Activated CD4-positive, alpha-beta T cell treated with anti-CD3 and anti-CD28 coated beads, Interleukin-2, amount 50 U/mL, for 16 hours (primary cell): ENCODE measurements around the gene C15orf39.
"Not testable (repeated sequence)": the region's sequence is repeated elsewhere in the genome, so short reads cannot be mapped to it uniquely, and the experiment has no call there.

ENCODE experiments used
- DNase-seq: peaks from one replicate; pipeline ENCODE4 v3.0.0-alpha.2; 2020

Gene C15orf39

DNA sequence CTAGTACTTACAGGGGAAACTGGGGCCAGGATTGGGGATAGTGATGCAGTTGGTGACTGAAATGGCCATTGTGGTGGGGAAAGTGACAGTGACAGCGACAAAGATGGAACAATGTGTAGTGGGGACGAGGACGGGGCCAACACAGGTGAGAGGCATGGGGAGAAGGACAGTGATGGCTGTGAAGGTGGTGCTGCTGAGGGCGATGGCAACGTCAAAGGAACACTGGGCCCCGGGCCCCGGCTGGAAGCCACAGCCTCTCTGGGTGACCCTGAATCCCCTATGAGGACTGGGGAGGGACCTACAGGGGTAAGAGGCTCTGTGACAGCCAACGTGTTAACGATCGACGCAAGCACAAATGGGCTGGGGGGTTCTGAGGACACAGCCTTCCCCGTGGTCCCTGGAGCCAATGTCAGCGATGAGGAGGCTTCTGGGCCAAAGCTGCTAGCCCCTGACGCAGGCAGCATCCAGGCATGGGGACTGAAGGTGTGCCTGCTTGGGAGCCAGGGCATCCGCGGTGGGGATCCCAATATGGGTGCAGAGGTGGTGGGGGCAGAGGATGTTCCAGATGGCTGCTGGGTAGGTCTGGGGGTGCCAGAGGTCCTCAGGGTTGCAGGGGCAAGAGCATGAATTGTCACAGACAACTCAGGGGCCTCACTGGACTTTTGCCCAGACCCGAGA is 31.3 kb downstream of the C15orf39 start:
- no peak for DNase-seq

DNA sequence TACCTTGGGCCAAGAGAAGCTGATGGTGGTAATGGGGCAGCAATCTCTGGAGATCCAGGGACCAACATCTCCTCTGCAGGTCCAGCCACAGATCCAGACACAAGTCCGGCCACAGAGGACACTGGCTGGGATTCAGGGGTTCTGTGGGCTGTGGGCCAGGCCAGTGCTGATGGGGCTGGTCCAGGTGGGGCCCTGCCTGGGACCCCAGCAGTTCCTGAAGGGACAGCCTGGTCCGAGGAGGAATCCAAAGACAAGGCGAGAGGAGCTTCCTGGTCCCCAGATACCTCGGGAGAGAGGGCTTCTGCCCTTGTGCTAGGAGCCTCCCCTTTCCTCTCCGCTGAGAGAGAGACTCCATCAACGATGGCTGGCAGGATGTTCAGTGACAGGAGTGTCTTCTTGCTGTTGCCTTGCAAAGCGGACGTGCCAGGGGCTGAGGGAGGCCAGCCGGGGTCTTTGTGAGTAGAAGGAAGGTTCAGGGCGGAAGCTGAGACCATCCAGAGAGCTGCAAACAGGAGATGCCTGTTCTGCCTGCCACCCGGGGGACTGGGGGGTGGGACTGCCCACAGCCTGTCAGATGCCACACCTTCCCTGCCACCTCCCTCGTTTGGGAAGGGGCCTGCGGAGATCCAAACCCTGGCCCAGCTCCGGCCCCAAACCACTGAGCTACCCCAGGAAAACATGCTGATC is 32.0 kb downstream of the C15orf39 start:
- DNase-seq, result no peak

DNA sequence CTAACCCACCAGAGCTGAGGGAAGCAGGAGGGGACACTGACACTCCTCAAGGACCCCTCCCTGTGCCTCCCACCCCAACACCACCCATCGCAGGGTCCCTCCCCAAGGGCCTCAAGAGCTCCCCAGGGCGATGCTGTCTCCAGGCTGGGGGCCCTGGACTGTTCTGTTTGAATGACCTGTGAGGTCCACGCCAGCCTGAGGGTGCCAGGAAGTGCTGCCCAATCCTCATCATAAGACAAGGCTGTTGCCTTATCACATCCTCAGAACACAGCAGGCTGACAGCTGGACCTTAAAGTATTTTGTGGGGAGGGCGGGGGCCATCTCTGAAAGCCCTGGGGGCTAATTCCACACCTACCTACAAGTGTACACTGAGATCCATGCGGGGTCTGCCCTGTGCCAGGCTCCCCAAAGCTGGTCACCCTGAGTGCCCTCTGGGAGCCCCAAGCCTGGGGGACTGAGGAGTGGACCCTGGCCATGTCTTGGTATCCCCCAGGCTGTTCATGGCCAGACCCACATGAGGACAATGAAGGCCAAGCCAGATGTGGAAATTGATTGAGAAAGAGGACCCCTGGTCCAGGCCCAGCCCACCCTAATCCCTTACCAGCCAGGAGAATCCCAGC is 32.6 kb downstream of the C15orf39 start:
- no peak for DNase-seq

- DNase-seq, result no peak
Observed at GRCh38 chr15:75235051-75235673, 33.5 kb downstream of the C15orf39 start.

DNA sequence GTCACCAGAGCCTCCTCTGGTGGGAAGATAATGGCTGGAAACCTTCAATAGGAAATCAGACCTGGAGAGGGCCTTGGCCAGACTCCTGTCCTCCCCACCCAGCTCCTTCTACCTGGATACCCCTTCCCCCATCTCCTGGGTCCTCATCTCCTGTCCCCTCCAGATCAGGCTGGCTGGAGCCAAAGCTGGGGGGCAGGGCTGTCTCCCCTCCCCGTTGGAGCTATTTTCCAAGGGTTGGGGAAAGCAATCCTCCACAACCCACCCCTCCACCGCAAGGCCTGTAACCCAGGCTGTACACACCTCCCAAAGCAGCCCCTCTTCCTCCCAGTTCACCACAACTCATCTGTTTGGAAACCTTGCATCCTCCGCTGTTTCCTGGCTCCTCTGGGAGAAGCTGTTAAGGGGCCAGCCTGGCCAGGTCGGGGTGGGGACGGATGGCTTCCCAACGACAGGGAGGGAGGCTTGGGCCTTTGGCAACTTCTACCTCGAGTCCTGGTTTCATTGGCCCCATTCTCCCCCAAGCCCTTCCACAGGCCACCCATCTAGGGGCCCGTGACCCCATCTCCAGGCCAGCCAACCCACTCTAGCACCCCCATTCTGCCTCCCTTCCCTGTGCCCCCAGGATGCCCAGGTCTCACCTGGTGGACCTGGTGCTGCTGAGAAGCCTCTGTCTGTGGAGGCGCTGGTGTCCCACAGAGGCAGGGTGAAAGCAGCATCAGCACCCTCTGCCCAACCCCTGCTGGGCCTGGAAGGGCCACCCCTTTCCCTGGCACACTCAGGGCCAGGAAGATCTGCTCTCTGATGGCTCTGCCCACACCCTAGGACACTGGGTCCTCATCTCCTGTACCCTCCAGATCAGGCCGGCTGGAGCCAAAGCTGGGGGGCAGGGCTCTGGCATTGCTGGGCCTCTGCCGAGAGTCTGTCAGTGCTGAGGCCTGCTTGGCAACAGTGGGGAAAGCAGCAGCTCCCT is 34.4 kb downstream of the C15orf39 start:
- DNase-seq, result no peak

GRCh38 chr15:75237316-75237982 is 35.8 kb downstream of the C15orf39 start:
- DNase-seq, result no peak

DNA sequence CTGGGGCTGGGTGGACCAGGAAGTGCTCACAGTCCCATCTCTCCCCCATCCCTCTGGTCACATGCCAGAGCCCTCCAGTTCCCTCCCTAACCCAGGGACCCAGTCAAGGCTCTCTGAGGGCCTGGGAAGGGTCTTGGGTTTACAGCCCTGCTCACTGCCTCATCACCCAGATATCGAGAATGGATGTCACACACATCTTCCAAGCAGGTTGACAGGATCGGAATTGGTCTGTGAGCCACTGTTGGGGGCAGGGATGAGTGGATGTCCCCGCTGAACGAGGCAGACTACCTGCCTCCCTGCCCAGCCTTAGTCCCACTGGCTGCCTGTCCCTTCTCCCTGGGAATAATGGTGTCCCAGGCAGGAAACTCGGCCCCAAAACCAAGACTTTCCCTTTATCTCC is 36.5 kb downstream of the C15orf39 start:
- DNase-seq, result no peak

GRCh38 chr15:75245741-75246140 is 44.1 kb downstream of the C15orf39 start:
- DNase-seq, result not testable (repeated sequence)

GRCh38 chr15:75248991-75249390 is 47.3 kb downstream of the C15orf39 start:
- DNase-seq, result not testable (repeated sequence)

DNA sequence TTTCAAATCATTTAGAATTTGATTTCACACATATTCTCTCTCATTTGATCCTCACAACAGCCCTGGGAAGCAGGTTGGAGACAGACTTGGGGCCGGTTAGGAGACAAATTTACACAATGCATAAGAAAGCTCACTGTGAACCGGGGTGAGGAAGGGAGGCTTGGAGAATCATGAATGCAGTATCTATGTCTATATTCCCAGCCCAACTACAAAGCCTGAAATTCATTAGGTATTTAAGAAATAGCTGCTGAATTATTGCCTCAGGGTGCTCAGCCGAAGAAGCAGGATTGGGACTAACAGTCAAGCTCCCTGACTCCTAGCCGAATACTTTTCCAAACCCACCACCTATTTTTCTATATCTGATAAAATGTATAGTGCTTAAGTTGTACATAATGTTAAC is 48.0 kb downstream of the C15orf39 start:
- no peak for DNase-seq

- DNase-seq, result not testable (repeated sequence)
Observed at GRCh38 chr15:75251343-75251742, 49.7 kb downstream of the C15orf39 start.

- not testable (repeated sequence) for DNase-seq
Observed at GRCh38 chr15:75252285-75252684, 50.6 kb downstream of the C15orf39 start.

DNA sequence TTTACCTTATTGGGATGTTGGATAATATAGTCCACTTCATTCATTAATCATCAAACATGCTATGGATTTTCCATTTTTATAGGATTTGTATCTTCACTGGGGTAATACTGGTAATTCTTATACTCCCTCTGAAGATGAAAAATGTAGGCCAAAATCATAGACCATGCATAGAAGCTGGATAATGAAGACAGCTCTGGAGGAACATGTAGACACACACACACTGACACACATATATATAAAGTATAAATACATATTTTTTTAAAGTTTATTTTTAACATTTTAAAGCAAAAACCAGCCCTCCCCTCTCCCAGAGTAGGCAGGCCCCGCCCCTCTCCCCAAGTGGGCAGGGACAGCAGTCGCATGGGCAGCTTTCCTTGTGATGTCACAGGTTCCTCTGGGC is 56.4 kb downstream of the C15orf39 start, which contains the start of gene GOLGA6C:
TSS of gene GOLGA6C (plus strand) at position 301 of the 400 bp plus-strand sequence. CDS start 265 bp downstream, outside the sequence.
- DNase-seq, result not testable (repeated sequence)

DNA sequence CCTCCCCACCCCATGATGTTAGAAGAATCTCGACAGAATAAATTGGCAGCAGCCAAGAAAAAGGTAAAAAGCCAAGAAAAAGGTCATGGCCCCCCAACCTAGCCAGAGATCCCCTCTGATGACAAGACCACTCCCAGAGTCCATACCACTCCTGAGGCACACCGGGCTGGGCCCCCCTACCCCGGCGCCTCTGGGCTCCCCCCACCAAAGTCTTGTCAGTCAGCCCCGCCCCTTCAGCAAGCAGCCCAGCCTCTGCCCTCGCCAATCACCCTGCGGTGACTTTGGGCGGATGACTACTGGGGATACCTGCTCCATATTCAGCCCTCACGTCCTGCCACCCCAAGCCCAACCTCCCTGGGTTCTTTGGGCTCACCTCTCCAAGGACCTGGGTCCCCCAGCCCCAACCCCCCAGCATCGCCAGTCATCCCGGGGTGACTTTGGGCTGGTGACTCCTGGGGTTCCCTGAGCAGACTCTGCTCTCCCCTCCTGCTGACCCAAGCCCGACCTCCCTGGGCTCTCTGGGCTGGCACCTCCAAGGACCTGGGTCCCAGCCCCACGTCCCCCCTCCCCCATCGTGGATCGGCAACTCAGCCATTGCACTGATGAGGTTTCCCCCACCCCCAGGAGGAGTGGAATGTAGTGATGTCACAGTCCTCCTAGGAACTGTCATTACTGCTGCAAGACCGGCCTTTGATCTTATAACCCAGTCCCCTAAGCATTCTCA is 57.1 kb downstream of the C15orf39 start:
- not testable (repeated sequence) for DNase-seq

GRCh38 chr15:75259873-75260272 is 58.2 kb downstream of the C15orf39 start:
- DNase-seq, result not testable (repeated sequence)
